LoVo (cell line): ENCODE results near the gene ZNF462.

Experiments used
- DNase-seq: peaks from one replicate; pipeline ENCODE4 v3.0.0-alpha.2; 2016; ENCODE audit warnings: low spot score

The ZNF462 gene

DNA sequence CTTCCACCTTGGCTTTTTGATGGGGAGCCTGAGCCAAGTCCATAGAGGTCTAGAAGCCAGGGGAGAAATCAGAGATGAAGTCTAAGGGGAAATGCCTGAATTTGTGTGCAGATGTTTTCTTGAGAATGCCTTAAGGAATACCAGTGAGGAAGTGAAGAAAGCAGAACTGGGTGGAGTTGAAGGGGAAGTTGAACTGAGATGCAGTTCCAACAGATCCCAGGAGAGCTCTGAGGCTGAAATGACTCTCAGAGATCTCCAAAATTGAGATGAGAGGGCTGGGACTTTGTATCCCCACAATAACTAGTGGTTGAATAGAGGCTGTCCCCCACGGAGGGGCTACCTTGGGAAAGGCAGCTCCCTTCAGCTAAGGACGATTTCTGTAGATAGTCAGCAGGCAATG is 197.1 kb downstream of the ZNF462 start:
- DNase-seq: no peak
